GM21390 (cell line): Measurements from ENCODE around the gene MIX23.

Source experiments
- ATAC-seq: cut with Tn5 transposase; IDR thresholded peaks from one replicate; pipeline ENCODE4 v1.9.1; 2021; ENCODE audit not compliant: unreplicated experiment

The MIX23 gene

DNA sequence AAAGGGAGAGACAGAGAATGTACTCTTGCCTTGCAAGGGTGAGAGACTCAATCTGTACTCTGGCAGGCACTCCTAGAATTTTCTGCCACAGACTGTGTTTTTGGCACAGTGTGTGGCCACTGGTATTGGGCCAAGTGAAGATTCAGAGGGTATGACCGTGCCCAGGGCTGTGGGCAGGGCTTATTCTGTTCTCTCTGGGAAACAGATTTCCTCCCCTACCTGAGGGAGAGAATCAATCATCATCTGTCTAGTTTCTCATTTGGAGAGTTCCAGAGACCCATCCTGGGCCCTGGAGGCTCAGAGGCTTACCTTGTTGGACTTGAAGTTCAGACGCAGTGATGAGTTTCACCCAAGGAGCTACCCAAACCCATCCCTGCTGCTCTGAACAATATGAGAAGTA, 29.8 kb downstream of the MIX23 start:
- ATAC-seq: no peak

DNA sequence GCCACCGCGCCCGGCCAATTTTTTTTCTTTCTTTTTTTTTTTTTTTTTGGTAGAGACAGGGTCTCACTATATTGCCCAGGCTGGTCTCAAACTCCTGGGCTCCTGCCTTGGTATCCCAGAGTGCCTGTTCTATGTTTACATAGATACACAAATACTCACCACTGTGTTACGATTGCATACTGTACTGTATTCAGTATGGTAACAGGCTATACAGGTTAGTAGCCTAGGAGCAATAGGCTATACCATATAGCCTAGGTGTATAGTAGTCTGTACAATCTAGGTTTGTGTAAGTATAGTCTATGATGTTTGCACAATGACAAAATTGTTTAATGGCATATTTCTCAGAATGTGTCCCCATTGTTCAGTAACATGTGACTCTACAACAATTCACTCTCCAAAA, 31.4 kb downstream of the MIX23 start:
- no peak for ATAC-seq

DNA sequence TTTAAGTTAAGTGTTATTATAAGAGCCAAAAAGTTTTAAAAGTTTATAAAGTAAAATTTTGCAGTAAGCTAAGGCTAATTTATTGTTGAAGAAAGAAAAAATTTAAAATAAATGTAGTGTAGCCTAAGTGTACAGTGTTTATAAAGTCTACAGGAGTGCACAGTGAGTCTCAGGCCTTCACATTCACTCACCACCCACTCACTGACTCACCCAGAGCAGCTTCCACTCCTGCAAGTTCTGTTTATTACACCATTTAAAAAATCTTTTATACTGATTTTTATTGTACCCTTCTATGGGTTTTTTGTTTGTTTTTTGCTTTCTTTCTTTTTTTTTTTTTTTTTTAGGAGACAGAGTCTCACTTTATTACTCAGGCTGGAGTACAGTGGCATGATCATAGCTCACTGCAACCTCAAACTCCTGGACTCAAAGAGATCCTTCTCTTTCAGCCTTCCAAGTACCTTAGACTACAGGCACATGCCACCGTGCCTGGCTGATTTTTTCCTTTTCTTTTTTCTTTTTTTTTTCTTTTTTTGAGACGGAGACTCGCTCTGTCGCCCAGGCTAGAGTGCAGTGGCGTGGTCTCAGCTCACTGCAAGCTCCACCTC, 32.1 kb downstream of the MIX23 start:
- no peak for ATAC-seq

DNA sequence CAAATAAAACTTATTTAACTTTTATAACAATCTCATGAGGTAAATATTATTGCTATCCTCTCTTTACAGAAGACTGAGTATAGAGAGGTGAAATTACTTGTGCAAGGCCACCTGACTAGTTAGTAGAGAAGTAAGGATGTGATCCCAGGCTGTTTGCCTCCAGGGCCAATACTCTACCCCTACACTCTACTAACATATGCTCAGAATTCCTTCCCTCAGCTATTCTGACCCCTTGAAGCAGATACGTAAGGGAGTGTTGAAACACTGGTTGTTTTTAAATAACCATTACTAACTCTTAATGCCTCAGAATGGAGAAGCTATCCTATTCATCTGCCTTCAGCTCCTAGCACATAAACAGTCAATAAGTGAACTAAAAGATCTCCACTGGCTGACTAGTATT, 33.9 kb downstream of the MIX23 start:
- no peak for ATAC-seq

DNA sequence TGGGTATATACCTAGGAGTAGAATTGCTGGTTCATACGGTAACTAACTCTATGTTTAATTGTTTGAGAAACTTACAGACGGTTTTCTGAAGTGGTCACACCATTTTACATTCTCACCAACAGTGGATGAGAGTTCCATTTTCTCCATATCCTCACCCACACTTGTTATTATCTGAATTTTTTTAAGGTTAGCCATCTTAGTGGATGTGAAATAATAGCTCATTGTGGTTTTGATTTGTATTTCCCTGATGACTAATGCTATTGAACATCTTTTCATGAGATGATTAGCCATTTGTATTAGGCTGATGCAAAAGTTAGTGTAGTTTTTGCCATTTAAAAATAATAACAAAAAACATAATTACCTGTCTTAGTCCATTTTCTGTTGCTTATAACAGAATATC, 39.4 kb downstream of the MIX23 start:
- no peak for ATAC-seq

DNA sequence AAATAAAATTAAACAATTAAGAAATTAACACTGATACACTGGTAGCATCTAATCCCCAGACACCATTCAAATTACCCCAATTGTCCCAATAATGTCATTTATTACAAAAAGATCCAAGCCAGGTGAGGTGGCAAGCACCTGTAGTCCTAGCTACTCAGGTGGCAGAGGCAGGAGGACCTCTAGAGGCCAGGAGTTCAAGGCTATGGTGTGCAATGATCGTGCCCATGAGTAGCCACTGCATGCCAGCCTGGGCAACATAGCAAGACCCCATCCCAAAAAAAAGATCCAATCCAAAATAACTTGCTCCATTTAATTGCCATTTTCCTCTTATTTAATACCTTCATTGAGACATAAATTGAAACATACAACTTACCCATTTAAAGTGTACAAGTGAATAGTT, 40.2 kb downstream of the MIX23 start:
- no peak for ATAC-seq

DNA sequence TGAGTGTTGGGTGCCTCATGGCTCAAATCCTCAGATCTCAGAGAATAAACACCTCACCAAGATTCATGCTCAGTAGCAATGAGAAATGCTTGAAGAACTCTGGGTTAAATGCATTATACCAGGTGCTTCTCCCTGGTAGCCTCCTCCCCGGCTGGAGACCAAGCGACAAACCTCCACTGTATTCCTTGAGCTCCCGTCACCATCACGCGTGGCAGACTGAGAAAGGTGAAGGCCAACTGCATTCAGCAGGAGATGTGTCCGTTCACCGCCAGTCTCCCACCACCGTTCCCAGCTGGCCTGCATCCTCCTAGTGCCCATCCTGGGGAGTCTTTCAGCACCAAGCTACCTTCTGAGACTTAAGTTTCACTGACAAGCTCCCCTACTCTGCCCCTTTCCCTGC, 50.5 kb downstream of the MIX23 start:
- no peak for ATAC-seq

DNA sequence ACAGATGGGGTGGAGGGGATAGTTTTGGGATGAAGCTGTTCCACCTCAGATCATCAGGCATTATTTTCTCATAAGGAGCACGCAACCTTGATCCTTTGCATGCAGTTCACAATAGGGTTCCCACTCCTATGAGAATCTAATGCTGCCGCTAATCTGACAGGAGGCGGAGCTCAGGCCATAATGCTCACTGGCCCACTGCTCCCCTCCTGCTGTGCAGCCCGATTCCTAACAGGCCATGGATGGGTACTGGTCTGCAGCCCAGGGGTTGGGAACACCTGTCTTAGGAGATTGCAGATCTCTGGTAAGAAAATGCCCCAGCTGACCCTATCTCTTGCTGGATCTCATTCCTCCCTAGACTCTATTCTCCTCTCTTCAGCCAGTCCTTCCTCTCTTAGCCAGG, 51.1 kb downstream of the MIX23 start:
- no peak for ATAC-seq

DNA sequence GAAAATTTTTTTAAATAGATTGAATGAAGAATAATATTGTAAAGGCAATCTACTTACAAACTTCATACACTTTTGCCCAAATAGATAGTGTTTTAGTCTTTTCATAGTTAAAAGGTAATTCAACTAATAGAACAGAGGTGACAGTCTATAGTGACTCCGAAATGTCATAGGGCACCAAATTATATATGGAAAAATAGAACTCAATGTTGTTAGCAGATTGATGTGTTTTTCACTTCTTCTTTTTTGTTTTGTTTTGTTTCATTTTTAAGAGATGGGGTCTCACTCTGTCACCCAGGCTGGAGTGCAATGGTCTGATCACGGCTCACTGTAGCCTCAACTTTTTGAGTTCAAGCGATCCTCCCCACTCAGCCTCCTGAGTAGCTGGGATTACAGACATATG, 57.3 kb downstream of the MIX23 start:
- no peak for ATAC-seq

DNA sequence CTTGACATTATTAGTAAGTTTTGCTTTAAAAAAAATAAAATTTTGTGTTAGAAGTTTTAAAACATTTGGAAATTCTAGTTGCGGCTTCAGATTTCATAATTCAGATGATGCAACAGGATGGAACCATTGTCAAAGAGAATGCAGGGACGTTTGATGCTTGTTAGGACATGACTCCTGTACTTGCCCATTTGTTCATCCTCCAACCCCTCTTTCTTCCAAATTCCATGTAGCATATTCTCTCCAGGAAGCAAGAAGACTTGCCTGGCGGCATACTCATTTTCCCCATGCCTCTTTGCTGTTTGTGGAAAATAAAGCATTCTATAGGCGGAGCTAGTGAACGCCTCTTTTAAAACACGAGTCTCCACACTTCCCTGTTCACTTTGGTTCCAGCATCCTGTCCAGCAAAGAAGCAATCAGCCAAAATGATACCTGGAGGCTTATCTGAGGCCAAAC, 58.1 kb downstream of the MIX23 start, which contains the start of gene CSTA:
Gene CSTA, plus strand, starts transcription at position 378 of the 453 bp plus-strand sequence. Its CDS starts 45 bp downstream, at position 423.
- ATAC-seq: no peak

DNA sequence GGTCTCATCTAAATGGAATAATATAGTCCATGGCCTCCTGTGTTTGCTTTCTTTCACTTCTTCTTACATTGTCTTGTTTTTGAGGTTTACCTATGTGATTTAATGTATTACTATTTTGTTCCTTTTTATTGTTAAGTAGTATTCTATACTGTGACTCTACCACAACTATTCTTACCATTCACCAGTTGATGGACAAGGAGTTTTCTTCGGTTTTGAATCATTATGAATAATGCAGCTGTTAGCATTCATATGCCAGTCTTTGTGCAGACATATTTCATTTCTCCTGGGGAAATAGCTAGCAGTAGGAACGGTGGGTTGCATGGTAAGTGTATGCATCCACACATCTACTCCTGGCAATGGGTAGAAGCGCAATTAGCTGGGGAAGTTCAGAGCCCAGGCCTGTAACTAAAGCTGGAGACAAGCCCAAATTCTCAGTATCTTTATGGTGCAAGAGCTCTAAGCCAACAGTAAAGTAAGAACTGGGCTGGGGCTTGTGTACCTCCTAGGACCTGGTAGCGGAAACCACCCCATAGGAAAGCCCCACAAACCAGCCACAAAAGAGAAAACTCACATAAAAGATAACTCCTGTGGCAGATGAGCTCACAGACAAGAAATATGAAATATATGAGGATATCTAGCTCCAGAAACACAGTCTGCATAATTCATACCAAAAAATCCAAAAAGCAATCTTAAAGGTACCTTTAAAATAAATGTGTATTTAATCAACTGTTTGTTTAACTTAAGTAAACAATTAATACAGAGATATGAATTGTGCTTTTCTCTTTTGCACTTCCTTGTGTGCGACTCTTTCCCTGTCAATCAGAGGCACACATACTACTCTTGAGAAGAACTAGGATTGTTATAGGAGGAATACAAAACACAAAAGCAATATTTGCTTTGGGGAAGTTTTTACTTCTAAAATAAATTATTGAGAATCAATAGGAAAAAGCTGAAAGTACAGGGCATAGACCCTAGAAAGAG, 60.6 kb downstream of the MIX23 start:
- ATAC-seq: no peak

DNA sequence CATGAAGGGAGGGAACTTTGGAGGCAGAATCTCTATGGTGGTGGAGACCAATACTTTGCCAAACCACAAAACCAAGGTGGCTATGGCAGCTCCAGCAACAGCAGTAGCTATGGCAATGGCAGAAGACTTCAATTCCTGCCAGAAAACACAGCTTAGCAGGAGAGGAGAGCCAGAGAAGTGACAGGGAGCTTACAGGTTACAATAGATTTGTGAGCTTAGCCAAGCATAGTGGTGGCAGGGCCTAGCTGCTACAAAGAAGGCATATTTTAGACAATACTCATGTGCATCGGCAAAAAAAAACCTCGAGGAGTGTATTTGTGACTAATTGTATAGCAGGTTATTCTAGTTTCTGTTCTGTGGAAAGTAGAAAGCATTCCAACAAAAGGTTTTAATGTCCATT, 64.4 kb downstream of the MIX23 start:
- no peak for ATAC-seq

DNA sequence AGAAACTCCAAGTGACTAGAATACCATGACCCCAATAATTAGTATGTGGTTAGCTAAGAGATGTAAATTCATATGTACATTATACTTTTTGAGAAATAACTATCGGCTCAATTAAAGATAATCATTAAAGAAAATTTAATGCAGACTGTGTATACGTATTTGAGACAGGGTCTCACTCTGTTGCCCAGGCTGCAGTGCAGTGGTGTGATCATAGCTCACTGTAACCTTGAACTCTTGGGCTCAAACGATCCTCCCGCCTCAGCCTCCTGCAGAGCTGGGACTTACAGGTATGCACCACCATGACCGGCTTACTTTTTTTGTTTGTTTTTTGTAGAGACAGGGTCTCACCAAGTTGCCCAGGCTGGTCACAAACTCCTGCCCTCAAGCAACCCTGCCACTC, 66.7 kb downstream of the MIX23 start:
- no peak for ATAC-seq

DNA sequence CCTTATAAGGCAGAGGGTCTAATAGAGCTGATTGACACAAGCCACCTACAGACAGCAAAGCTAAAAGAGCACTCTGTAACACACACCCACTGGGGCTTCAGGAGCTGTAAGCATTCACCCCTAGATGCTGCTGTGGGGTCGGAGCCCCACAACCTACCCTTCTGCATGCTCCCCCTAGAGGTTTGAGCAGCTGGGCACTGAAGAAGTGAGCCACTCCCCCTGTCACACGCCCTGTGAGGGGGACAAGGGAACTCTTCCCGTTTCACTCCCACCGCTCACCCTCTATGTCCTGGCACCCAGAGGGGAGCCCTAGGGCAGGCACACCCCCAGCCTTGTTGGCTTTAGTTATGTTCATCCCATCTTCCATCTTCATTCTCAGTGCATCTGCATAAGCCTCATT, 67.4 kb downstream of the MIX23 start:
- no peak for ATAC-seq

DNA sequence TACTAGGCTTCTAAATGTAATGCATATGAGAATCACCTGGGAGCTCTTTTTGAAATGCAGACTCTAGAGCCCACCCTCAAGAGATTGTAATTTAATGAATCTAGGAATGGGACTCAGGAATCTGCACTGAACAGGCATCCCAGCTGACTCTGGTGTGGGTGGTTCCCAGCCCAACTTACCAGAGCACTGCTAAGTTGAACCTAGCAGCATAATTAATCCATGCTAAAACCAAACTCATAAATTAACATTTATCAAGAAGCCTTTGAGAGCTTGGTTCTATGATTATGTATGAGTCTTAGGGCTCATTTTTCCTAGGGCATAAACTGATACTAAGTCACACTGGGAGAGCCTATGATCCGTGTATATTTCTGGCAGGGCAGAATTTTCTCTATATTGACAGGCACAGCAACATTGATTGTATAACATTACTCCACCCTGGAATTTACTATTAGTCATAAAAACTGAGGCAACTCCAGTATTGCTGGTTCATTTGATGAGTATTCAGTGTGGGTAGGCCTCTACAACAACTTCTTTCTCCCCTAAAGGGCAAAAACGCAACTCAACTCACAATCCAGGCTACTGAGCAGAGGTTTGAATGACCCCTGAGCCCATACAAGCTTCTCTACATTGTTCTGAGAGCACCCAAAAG, 68.7 kb downstream of the MIX23 start:
- no peak for ATAC-seq

DNA sequence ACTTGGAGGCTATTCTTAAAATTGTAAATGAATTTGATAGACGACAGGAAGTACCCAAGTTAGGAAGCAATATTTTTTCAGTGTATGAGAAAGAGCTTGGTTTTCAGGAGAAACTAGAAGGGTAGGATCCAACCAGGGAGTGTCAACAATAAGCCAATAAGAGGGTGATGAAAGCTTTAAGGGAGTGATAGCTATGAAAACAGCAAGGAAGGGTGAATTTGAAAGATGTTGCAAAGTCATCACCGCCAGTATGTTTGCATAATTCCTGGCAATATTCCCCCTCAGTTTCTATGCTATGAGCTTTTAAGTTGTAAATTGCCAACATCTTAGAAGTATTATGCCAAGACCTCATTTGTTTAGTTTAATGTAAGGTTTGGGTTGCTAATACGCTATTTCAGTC, 69.8 kb downstream of the MIX23 start:
- no peak for ATAC-seq

DNA sequence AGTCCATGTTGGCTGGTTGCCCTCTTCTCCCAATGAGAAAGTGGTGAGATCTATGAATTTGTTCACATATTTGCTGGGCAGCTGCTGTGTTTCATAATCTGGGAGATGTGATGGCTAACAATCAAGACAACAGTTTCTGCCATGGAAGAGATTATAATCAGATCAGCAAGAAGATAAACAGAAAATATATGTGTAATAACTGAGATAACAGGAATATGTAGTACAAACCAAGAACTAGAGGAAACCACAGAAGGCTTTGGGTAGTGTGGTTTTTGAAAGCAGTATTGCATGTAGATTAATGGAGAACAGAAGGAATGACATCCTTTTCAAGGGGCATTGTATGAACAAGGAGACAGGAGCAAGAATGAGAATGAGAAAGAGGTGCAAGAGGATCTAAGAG, 70.2 kb downstream of the MIX23 start:
- no peak for ATAC-seq

DNA sequence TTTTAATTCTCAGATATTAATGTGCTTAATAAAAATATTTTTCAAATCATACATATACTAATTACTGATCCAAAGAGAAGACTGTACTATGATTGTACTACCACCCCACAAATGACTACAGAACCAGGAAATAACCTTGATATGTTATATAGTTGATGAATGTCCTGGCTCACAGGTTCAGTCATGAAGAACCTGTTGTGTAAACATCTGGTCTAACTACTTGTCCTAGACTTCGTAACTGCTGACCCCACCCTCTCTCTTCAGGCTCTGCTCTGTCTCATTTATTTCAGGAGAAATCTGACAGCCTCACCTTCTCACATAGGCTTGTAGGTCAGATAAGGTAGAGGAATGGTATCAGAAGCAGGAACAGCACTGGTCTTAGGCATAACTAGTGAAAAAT, 72.7 kb downstream of the MIX23 start:
- ATAC-seq: no peak
